Thoracic aorta (tissue), 2 donors: ENCODE results near the gene FERMT3. TPM values are rescaled to one million over a fixed set of nuclear protein-coding genes. Genes with fewer than 3 reads are reported as not detected.

Experiments
- ATAC-seq: fragments of 150-250 bp; one replicate; pipeline ENCODE4 v1.8.0; 2017; ENCODE audit warnings: low read depth; ENCODE audit not compliant: insufficient number of reproducible peaks, low FRiP score
- DNase-seq: peaks from one replicate; pipeline ENCODE4 v3.0.0-alpha.2; 2020; ENCODE audit warnings: low spot score
- H3K27ac ChIP-seq, 2 donors: fragments of 200-600 bp; sonication (generic); 1 replicate in 1 of 2; 2 replicates in 1 of 2; pipeline ENCODE4 v1.5.1; 2016; ENCODE audit warnings: mild to moderate bottlenecking in 2 of 2, moderate library complexity in 2 of 2
- H3K27me3 ChIP-seq: fragments of 200-600 bp; sonication (generic); replicated peaks from 2 replicates; pipeline ENCODE4 v1.6.0; 2016; ENCODE audit warnings: mild to moderate bottlenecking; ENCODE audit not compliant: insufficient read depth
- H3K36me3 ChIP-seq: fragments of 200-600 bp; sonication (generic); one replicate; pipeline ENCODE4 v1.5.1; 2016
- H3K4me1 ChIP-seq, 2 donors: fragments of 200-600 bp; sonication (generic); 1 replicate in 1 of 2; 2 replicates in 1 of 2; pipeline versions ENCODE4 v1.5.1 to v1.6.0; 2016; ENCODE audit warnings: low read depth in 2 of 2, mild to moderate bottlenecking in 1 of 2; ENCODE audit not compliant: control insufficient read depth in 1 of 2
- H3K4me3 ChIP-seq: fragments of 200-600 bp; sonication (generic); 2 replicates; pipeline ENCODE4 v1.5.1; 2016; ENCODE audit warnings: mild to moderate bottlenecking
- H3K9me3 ChIP-seq: fragments of 200-600 bp; sonication (generic); 2 replicates; pipeline ENCODE4 v1.5.1; 2016
- total RNA-seq, 2 donors: library from RNA; depleted of rRNA; stranded (reverse); fragments of >200 nt; gene quantifications; one replicate each; pipeline versions ENCODE4 v1.1.0 to v1.2.3, GENCODE V29; 2016
- TF ChIP-seq, protein P1 (sequence below): fragments of 200-600 bp; sonication (generic); IDR thresholded peaks from one replicate; pipeline ENCODE4 v1.5.1; 2019; ENCODE audit warnings: antibody characterized with exemption

The FERMT3 gene
- total RNA-seq, 2 donors from 2014 or later: 47.2 to 66.6 TPM

DNA sequence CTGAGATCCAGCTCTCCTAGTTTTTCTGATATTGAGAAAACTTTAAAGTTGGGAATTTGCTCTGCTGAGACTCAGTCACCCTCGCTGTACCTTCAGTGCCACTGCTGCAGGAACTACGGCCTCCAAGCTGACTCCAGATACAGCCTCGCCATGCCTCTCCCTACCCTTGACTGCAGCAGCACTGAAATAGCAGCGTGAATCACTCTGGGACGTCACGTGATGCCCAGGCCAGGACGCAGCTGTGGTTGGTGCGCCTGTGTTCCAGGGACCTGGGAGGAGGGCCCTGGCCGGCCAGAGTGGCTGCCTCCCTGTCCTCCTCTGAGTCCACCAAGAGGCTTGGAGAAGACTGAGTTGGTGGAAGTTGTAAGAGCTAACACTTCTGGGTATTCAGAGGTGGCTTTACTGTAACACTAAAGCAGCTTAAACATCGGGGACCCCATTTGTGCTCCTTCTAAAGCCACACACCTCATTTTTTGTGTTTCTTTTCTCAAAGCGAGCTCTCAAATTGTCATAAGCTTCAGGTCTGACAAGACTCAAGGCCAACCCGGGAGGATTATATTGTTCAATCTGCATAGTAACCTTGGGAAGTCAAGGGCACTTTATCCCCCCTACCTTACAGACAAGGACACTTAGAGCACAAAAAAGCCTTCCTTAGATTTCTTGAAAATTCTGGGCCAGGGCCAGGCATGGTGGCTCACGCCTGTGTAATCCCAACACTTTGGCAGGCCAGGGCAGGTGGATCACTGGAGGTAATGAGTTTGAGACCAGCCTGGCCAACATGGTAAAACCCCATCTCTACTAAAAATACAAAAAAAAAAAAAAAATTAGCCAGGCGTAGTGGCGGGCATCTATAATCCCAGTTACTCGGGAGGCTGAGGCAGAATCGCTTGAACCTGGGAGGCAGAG is 24.8 kb upstream of the FERMT3 start:
- H3K4me3 ChIP-seq: peak overlapping the region; percentile 63
- no peaks in the 10 kb centered on the region for H3K36me3 ChIP-seq
- ATAC-seq (peak; percentile 47), DNase-seq (peak; percentile 81)
- TF ChIP-seq, protein P1, sequence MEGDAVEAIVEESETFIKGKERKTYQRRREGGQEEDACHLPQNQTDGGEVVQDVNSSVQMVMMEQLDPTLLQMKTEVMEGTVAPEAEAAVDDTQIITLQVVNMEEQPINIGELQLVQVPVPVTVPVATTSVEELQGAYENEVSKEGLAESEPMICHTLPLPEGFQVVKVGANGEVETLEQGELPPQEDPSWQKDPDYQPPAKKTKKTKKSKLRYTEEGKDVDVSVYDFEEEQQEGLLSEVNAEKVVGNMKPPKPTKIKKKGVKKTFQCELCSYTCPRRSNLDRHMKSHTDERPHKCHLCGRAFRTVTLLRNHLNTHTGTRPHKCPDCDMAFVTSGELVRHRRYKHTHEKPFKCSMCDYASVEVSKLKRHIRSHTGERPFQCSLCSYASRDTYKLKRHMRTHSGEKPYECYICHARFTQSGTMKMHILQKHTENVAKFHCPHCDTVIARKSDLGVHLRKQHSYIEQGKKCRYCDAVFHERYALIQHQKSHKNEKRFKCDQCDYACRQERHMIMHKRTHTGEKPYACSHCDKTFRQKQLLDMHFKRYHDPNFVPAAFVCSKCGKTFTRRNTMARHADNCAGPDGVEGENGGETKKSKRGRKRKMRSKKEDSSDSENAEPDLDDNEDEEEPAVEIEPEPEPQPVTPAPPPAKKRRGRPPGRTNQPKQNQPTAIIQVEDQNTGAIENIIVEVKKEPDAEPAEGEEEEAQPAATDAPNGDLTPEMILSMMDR: no peak
- H3K27ac ChIP-seq: peak overlapping the region; percentile 79 to 86
- peaks cover 25 to 42% of the 10 kb centered on the region in 2 donors for H3K4me1 ChIP-seq
- no peaks in the 10 kb centered on the region for H3K9me3 ChIP-seq
- H3K27me3 ChIP-seq: no peaks in the 10 kb centered on the region

DNA sequence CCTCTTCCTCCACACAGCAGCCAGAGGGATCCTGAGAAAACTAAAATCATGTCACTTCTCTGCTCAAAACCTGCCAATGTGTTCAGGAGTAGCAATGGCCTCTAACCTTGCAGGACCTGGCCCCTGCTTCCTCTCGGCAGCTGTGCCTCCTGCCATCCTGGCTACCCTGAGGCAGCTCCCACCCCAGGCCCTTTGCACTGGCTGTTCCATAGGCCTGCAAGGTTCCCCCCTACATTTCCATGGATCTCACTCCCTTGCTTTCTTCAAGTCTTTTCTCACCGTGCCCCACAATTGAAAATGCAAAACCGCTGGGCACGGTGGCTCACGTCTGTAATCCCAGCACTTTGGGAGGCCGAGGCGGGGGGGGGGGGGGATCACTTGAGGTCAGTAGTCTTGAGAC is 22.6 kb upstream of the FERMT3 start:
- TF ChIP-seq, protein P1: no peak
- Histone ChIP-seq H3K4me1 (peaks cover 25 to 50% of the 10 kb centered on the region in 2 donors), H3K9me3 (no peaks in the 10 kb centered on the region), H3K36me3 (no peaks in the 10 kb centered on the region), H3K27me3 (no peaks in the 10 kb centered on the region), H3K4me3 (no peak overlapping the region), H3K27ac (peak overlapping the region; percentile 85 to 94)
- ATAC-seq (no peak), DNase-seq (no peak)

DNA sequence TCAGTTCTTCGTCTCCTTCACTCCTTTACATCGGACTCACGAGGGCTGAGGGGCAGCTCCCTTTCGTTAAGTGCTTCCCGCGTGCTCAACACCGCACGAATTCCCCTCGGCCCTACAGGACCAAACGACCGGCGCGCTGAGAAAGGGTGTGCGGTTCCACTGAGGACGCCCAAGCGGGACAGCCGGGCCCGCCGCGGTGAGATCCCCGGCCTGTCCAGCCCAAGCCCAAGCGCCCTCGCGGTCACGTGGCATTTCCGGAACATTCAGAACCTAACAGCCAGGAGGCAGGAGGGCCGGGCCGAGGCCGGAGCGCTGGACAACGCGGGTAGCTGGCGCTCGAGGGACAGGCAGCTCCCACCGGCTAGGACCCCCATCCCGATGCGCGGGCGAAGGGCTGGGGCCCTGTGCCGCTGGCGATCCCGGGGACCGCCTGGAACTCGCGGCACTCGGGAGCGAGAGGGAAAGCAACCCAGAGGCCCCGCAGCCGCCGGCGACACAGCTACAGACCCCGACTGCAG is 21.3 kb upstream of the FERMT3 start:
- DNase-seq: peak; percentile 67
- Histone ChIP-seq H3K4me1 (peaks cover 25 to 53% of the 10 kb centered on the region in 2 donors), H3K36me3 (peaks cover 4% of the 10 kb centered on the region), H3K27ac (peak overlapping the region; percentile 85 to 94), H3K9me3 (no peaks in the 10 kb centered on the region), H3K27me3 (no peaks in the 10 kb centered on the region), H3K4me3 (peak overlapping the region; percentile 77)
- peak; percentile 61 for ATAC-seq
- TF ChIP-seq, protein P1: peak; percentile 22

DNA sequence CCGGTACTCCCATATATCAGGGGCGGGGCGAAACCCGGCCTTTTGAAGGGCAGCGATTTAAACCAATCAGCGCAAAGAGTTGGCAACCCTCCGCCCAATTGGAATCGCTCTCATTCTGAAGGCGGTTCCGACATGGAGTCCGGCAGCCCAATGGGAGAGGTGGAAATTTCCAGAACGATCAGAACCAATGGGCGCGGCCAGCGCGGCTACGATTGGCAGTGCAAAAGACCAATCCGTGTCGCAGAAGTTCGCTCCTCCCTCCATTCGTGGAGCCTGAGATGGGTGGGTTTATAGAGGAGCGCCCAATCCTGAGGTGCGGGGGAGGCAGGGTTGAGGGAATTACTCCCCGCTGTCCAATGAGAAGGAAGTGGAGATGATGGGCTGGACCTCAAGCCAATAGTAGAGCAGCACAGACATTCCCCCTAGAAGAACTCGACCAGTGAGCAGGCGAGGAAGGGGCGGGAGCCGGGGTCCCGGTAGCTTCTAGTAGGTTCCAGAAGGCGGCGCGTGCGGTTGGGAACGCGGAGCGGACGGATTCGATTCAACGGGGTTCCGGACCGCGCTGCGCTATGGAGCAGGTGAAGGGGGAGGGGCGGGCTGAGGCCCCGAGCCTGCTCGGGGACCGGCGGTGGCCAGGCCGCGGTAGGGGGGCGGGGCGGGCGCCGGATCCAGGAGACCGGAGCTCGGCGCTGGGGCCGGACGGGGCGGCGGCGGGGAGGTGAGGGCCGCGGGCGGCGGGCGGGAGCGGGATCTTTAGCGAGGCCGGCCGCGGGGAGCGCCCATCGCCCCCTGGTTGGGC is 20.6 kb upstream of the FERMT3 start, which contains the start of gene STIP1:
STIP1 (plus strand) TSS at position 479 of the 799 bp plus-strand sequence; CDS start at position 570, 91 bp downstream.
- H3K27ac ChIP-seq: peak within 1 kb of the TSS; percentile 85 to 94
- peak; percentile 97 for ATAC-seq
- H3K9me3 ChIP-seq: no peaks in the 10 kb centered on the region
- H3K4me1 ChIP-seq: peaks cover 21 to 47% of the 10 kb centered on the region in 2 donors
- TF ChIP-seq, protein P1: peak; percentile 36
- DNase-seq: peak; percentile 99
- peaks cover 7% of the 10 kb centered on the region for H3K36me3 ChIP-seq
- peak within 1 kb of the TSS; percentile 77 for H3K4me3 ChIP-seq
- no peaks in the 10 kb centered on the region for H3K27me3 ChIP-seq
